Stomach (tissue), 4 donors: ENCODE data around the gene ARMC3.
"Not testable (repeated sequence)": the region's sequence is repeated elsewhere in the genome, so short reads cannot be mapped to it uniquely, and the experiment has no call there.

ENCODE experiments used
- POLR2AphosphoS5 ChIP-seq, 3 donors: sonication (generic); formaldehyde crosslinking; IDR thresholded peaks; one replicate each; pipeline ENCODE4 v1.6.1; 2016; ENCODE audit warnings: antibody characterized with exemption in 3 of 3
- TF ChIP-seq, protein P1 (sequence below), 7 experiments: fragments of 450-650 bp in 4 of 7; fragments of 200-600 bp in 3 of 7; sonication (generic) in 3 of 7; IDR thresholded peaks; one replicate each; pipeline ENCODE4 v1.5.1; 2016 to 2019; ENCODE audit warnings: antibody characterized with exemption in 7 of 7, control low read depth in 2 of 7, mild to moderate bottlenecking in 1 of 7

DNA sequence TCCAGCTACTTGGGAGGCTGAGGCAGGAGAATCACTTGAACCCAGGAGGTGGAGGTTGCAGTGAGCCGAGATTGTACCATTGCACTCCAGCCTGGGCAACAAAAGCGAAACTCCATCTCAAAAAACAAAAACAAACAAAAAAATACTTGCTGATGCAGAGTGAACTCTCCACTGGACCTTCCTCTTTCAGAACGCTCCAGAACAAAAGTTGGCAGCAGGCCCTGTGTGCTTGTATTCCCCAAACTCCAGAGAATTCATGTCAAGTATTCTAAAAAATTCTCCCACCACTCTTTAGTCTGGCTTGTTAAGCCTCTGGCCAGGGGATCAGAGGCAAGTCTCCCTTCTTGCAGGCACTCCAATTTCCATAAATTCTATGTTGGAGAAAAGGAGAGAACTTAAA is 144.7 kb downstream of the ARMC3 start:
- not testable (repeated sequence) for TF ChIP-seq POLR2AphosphoS5 (IDR thresholded peaks at IDR 0.05)
- TF ChIP-seq, protein P1, sequence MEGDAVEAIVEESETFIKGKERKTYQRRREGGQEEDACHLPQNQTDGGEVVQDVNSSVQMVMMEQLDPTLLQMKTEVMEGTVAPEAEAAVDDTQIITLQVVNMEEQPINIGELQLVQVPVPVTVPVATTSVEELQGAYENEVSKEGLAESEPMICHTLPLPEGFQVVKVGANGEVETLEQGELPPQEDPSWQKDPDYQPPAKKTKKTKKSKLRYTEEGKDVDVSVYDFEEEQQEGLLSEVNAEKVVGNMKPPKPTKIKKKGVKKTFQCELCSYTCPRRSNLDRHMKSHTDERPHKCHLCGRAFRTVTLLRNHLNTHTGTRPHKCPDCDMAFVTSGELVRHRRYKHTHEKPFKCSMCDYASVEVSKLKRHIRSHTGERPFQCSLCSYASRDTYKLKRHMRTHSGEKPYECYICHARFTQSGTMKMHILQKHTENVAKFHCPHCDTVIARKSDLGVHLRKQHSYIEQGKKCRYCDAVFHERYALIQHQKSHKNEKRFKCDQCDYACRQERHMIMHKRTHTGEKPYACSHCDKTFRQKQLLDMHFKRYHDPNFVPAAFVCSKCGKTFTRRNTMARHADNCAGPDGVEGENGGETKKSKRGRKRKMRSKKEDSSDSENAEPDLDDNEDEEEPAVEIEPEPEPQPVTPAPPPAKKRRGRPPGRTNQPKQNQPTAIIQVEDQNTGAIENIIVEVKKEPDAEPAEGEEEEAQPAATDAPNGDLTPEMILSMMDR (IDR thresholded peaks at IDR 0.05) = not testable (repeated sequence)
